Vagina (tissue), 2 donors: ENCODE data around the gene TCEAL7. TPM values are rescaled to one million over a fixed set of nuclear protein-coding genes. Genes with fewer than 3 reads are reported as not detected.
"Not testable (repeated sequence)": the region's sequence is repeated elsewhere in the genome, so short reads cannot be mapped to it uniquely, and the experiment has no call there.

ENCODE experiments used
- DNase-seq, 2 donors: peaks; one replicate each; pipeline ENCODE4 v3.0.0-alpha.2; 2017; ENCODE audit errors: extremely low spot score in 2 of 2
- H3K27ac ChIP-seq: fragments of 200-600 bp; sonication (generic); one replicate; pipeline ENCODE4 v1.5.1; 2019
- H3K27me3 ChIP-seq: fragments of 200-600 bp; sonication (generic); one replicate; pipeline ENCODE4 v1.5.1; 2019
- H3K36me3 ChIP-seq, 2 donors: fragments of 200-600 bp; sonication (generic); one replicate each; pipeline ENCODE4 v1.5.1; 2017 to 2019
- H3K4me1 ChIP-seq: fragments of 200-600 bp; sonication (generic); one replicate; pipeline ENCODE4 v1.5.1; 2019
- H3K4me3 ChIP-seq, 2 donors: fragments of 200-600 bp; sonication (generic); 1 replicate in 1 of 2; 2 replicates in 1 of 2; pipeline ENCODE4 v1.5.1; 2016 to 2019
- H3K9me3 ChIP-seq: fragments of 200-600 bp; sonication (generic); one replicate; pipeline ENCODE4 v1.5.1; 2019
- POLR2A ChIP-seq, 2 donors: fragments of 450-650 bp; IDR thresholded peaks; one replicate each; pipeline ENCODE4 v1.6.1; 2017; ENCODE audit warnings: antibody characterized with exemption in 2 of 2, mild to moderate bottlenecking in 2 of 2, moderate library complexity in 2 of 2
- POLR2AphosphoS5 ChIP-seq, 2 donors: sonication (generic); formaldehyde crosslinking; IDR thresholded peaks; one replicate each; pipeline ENCODE4 v1.9.0; 2017; ENCODE audit warnings: antibody characterized with exemption in 2 of 2, mild to moderate bottlenecking in 2 of 2, low read depth in 1 of 2; ENCODE audit not compliant: insufficient read depth in 1 of 2
- intact Hi-C: fragments of 100-400 bp; cut with DNase I; formaldehyde crosslinking; loops from one replicate; pipeline ENCODE4 v1.15.1; 2023
- total RNA-seq: library from RNA; depleted of rRNA; stranded (reverse); fragments of >200 nt; gene quantifications from one replicate; pipeline ENCODE4 v1.2.3, GENCODE V29; 2016
- TF ChIP-seq, protein P1 (sequence below), 3 experiments: fragments of 450-650 bp in 2 of 3; fragments of 200-600 bp in 1 of 3; sonication (generic) in 1 of 3; IDR thresholded peaks; one replicate each; pipeline ENCODE4 v1.5.1; 2017 to 2019; ENCODE audit warnings: antibody characterized with exemption in 3 of 3, mild to moderate bottlenecking in 2 of 3, moderate library complexity in 2 of 3

TCEAL7 gene, protein sequence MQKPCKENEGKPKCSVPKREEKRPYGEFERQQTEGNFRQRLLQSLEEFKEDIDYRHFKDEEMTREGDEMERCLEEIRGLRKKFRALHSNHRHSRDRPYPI
- 15.7 TPM for total RNA-seq

DNA sequence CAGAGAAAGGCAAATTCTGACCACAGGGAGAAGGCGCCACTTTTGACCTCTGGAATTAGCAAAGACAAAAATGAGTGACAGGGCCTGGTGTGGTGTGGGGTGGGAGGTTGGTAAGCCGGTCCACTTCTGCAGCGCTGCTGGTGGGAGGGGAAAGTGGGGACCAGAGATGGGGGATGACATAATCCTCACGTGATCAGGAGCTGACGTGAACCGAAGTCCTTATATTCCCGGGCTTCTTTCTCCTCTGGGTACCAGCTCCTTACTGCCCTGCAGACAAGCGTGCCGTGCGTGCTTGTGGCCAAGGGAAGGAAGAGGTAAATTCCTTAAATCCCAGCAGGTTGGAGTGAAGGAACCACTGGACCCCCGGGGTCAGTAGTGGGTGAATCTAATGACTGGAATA, at the start of gene TCEAL7:
TSS of gene TCEAL7 (plus strand) at position 249 of the 400 bp plus-strand sequence. CDS start 1,165 bp downstream, outside the sequence.
- Histone ChIP-seq H3K36me3 (no peaks in the 10 kb centered on the region), H3K4me1 (no peaks in the 10 kb centered on the region), H3K4me3 (peak within 1 kb of the TSS; percentile 32 to 35), H3K9me3 (no peaks in the 10 kb centered on the region), H3K27ac (peak within 1 kb of the TSS; percentile 74), H3K27me3 (no peaks in the 10 kb centered on the region)
- TF ChIP-seq POLR2AphosphoS5 (IDR thresholded peaks at IDR 0.05; ENCODE audit: insufficient read depth in 1 of 2, low read depth in 1 of 2) (peak; percentile 47 to 48), POLR2A (IDR thresholded peaks at IDR 0.05) (peak in 1 of 2 donors; percentile 30)
- TF ChIP-seq, protein P1, sequence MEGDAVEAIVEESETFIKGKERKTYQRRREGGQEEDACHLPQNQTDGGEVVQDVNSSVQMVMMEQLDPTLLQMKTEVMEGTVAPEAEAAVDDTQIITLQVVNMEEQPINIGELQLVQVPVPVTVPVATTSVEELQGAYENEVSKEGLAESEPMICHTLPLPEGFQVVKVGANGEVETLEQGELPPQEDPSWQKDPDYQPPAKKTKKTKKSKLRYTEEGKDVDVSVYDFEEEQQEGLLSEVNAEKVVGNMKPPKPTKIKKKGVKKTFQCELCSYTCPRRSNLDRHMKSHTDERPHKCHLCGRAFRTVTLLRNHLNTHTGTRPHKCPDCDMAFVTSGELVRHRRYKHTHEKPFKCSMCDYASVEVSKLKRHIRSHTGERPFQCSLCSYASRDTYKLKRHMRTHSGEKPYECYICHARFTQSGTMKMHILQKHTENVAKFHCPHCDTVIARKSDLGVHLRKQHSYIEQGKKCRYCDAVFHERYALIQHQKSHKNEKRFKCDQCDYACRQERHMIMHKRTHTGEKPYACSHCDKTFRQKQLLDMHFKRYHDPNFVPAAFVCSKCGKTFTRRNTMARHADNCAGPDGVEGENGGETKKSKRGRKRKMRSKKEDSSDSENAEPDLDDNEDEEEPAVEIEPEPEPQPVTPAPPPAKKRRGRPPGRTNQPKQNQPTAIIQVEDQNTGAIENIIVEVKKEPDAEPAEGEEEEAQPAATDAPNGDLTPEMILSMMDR (IDR thresholded peaks at IDR 0.05), result no peak
- intact Hi-C loops, result no loop called here
- DNase-seq, result no peak

DNA sequence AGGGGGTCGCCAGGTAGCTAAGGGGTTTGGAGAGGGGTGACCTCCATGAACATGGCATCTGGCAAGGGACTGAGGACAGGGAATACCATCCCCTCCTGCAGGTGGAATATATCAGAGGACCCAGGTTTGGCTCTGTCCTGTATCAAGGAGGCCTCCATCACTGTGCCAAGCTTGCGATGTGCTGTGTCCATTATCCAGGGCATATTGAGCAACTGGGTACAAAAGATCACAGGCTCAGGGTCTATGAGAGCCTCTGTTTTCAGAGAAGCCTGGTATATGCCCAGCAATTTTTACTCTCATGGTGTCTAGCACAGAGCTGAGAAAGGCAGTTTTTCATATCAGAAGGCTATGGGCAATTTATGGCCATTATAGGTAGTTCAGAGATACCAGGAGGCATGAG, 36.9 kb upstream of the TCEAL7 start:
- Histone ChIP-seq H3K4me1 (no peaks in the 10 kb centered on the region), H3K9me3 (no peaks in the 10 kb centered on the region), H3K27ac (no peak overlapping the region), H3K4me3 (no peak overlapping the region), H3K36me3 (no peaks in the 10 kb centered on the region), H3K27me3 (no peaks in the 10 kb centered on the region)
- intact Hi-C loops, result no loop called here
- TF ChIP-seq, protein P1 (IDR thresholded peaks at IDR 0.05), result no peak
- TF ChIP-seq POLR2AphosphoS5 (IDR thresholded peaks at IDR 0.05; ENCODE audit: insufficient read depth in 1 of 2, low read depth in 1 of 2), result no peak
- TF ChIP-seq POLR2A (IDR thresholded peaks at IDR 0.05), result no peak
- DNase-seq, result no peak

DNA sequence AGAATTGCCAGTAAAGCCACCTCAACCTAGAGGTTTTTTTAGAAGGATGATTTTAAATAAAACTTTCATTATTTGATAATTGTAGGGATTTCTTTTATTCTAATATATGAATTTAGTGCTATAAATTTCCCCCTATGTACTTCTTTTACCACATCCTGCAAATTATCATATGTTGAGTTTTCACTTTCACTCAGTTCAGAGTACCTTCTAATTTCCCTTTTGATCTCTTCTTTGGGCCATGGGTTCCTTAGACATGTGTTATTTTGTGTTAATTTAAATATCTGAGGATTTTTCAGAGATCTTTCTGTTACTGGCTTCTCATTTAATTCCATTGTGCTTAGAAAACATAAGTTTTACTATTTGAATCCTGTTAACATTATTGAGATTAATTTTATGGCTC, 25.3 kb upstream of the TCEAL7 start:
- H3K27me3 ChIP-seq, result no peaks in the 10 kb centered on the region
- H3K4me3 ChIP-seq, result no peak overlapping the region
- no peak overlapping the region for H3K27ac ChIP-seq
- no peaks in the 10 kb centered on the region for H3K9me3 ChIP-seq
- no peak for TF ChIP-seq POLR2A (IDR thresholded peaks at IDR 0.05)
- TF ChIP-seq POLR2AphosphoS5 (IDR thresholded peaks at IDR 0.05; ENCODE audit: insufficient read depth in 1 of 2, low read depth in 1 of 2), result no peak
- TF ChIP-seq, protein P1 (IDR thresholded peaks at IDR 0.05), result no peak
- intact Hi-C loops, result no loop called here
- H3K4me1 ChIP-seq, result no peaks in the 10 kb centered on the region
- H3K36me3 ChIP-seq, result no peaks in the 10 kb centered on the region
- no peak for DNase-seq

DNA sequence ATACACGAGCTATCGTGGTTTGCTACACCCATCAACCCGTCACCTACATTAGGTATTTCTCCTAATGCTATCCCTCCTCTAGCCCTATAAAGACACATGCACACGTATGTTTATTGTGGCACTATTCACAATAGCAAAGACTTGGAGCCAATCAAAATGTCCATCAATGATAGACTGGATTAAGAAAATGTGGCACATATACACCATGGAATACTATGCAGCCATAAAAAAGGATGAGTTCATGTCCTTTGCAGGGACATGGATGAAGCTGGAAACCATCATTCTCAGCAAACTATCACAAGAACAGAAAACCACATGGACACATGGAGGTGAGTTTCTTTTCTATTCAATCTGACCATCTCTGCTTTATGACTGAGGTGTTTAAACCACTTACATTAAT, 24.4 kb upstream of the TCEAL7 start:
- H3K27ac ChIP-seq, H3K36me3 ChIP-seq, H3K9me3 ChIP-seq, intact Hi-C loops, H3K4me3 ChIP-seq, H3K27me3 ChIP-seq, DNase-seq, H3K4me1 ChIP-seq: not testable (repeated sequence)

DNA sequence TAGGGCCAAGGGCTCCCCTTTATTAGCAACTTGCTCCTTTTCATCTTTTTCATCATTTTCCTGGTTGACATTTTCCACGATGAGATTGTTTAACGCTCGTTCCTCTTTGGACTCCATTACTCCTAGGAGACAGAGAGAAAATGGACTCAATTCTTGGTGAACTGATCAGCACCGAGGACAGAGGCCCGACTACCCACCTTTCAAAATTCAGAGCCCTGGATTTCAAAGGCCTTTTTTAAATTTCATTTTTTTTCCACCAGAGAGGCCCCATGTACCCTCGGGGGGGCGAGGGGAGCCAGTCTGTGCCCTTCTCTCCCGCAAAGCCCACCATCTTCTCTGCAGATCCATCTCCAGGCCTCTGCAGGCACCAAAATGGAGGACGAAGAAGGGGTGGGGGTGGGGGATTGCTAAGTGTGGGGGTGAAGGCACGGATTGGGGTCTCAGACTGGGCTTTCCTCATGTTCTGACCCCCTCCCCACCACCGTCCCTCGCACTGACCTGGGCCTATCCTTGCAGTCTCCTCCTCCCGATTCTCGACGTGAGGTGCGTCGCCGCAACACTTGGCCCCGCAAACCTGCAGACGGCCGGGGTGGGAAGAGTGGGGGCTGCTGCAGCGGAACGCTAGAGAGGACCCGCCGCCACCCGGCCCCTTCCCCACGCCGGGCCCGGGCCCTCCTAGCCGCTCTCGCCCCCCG, 20.0 kb upstream of the TCEAL7 start:
- Histone ChIP-seq H3K9me3 (no peaks in the 10 kb centered on the region), H3K27me3 (no peaks in the 10 kb centered on the region), H3K4me3 (peak overlapping the region; percentile 36 to 47), H3K36me3 (no peaks in the 10 kb centered on the region), H3K27ac (no peak overlapping the region), H3K4me1 (peaks cover 6% of the 10 kb centered on the region)
- TF ChIP-seq POLR2A (IDR thresholded peaks at IDR 0.05), result no peak
- TF ChIP-seq, protein P1 (IDR thresholded peaks at IDR 0.05), result no peak
- TF ChIP-seq POLR2AphosphoS5 (IDR thresholded peaks at IDR 0.05; ENCODE audit: insufficient read depth in 1 of 2, low read depth in 1 of 2), result no peak
- intact Hi-C loops, result no loop called here
- no peak for DNase-seq
